GM21526 (cell line): ENCODE results near the gene ZC3H10.

Experiments
- ATAC-seq: cut with Tn5 transposase; IDR thresholded peaks from one replicate; pipeline ENCODE4 v1.9.1; 2021; ENCODE audit warnings: moderate library complexity; ENCODE audit not compliant: unreplicated experiment, low FRiP score

Gene ZC3H10

DNA sequence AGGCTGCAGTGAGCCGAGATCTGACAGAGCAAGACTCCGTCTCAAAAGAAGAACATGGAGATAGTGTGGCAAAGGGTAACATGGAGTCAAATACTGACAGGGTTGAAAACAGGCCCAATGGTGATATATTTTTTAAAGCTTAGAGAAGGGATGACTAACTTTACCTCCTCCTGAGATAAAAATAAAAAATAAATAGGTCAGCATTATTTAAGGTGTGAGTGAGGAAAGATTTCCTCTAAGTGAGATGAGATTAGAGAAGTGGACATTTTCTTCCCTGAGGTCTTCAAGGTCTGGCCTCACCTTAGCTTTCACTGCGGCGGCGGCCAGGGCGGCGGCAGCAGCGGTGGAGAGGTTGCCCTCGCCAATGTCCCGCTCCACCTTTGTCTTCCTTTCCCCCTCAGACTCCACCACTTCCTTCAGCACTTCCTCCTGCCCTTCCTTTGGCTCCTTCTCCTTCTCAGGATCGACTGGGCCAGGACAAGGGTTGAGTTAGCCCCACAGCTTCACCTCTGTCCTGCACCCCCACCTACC is 51.2 kb downstream of the ZC3H10 start:
- no peak for ATAC-seq

DNA sequence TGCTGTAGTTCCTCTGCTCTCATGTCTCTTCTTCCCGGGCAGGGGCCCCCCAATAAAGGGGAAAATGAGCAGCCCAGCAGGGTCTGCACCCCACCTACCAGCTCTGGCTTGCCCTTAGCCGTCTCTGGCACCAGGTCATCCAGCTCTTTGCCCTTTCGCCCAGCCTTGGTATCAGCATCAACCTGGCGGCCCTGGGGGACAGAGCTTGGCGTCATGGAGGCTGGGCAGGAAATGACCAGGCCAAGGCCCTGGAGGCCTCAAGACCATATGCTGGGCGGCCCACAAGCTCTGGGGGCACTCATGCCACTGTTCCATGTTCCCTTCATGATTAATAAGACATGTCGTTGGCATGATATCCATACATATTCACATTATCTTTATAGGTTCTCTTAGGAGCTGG is 54.8 kb downstream of the ZC3H10 start:
- no peak for ATAC-seq
